GM12865 (cell line): ENCODE data around the gene SMCO2.

Experiments used
- DNase-seq: peaks from one replicate; pipeline ENCODE4 v3.0.0; 2010; ENCODE audit warnings: low read depth
- H3K4me3 ChIP-seq: 2 replicates; pipeline ENCODE4 v1.5.1; 2011; ENCODE audit warnings: mild to moderate bottlenecking, low read depth, low read length, control low read depth
- CTCF ChIP-seq: IDR thresholded peaks from 2 replicates; pipeline ENCODE4 v1.5.1; 2011; ENCODE audit warnings: low read length, control low read depth, low read depth, inconsistent platforms; ENCODE audit not compliant: insufficient read depth; ENCODE audit errors: missing control alignments

Gene SMCO2

GRCh38 chr12:27474344-27474743, 27.8 kb downstream of the SMCO2 start:
- DNase-seq: no peak
- no peak overlapping the region for H3K4me3 ChIP-seq
- TF ChIP-seq CTCF: no peak

- DNase-seq: no peak
- no peak for TF ChIP-seq CTCF
- H3K4me3 ChIP-seq: no peak overlapping the region
These were observed 30.5 kb downstream of the SMCO2 start for GRCh38 chr12:27477049-27477448.

- no peak for DNase-seq
- TF ChIP-seq CTCF: no peak
- H3K4me3 ChIP-seq: no peak overlapping the region
These were observed 32.4 kb downstream of the SMCO2 start for GRCh38 chr12:27478949-27479348.

GRCh38 chr12:27480016-27480415, 33.5 kb downstream of the SMCO2 start:
- H3K4me3 ChIP-seq: no peak overlapping the region

GRCh38 chr12:27486961-27487360, 40.4 kb downstream of the SMCO2 start:
- TF ChIP-seq CTCF: no peak
- DNase-seq: no peak
- H3K4me3 ChIP-seq: no peak overlapping the region

More at GRCh38 chr12:27480016-27480415, 33.5 kb downstream of the SMCO2 start:
- TF ChIP-seq CTCF: no peak
- no peak for DNase-seq

GRCh38 chr12:27488479-27488878, 41.9 kb downstream of the SMCO2 start:
- DNase-seq: no peak
- no peak for TF ChIP-seq CTCF
- no peak overlapping the region for H3K4me3 ChIP-seq

- no peak for TF ChIP-seq CTCF
- H3K4me3 ChIP-seq: no peak overlapping the region
- no peak for DNase-seq
These were observed 44.7 kb downstream of the SMCO2 start for GRCh38 chr12:27491226-27491625.
